ENCODE measurements around the gene CANT1.

CANT1 gene

DNA sequence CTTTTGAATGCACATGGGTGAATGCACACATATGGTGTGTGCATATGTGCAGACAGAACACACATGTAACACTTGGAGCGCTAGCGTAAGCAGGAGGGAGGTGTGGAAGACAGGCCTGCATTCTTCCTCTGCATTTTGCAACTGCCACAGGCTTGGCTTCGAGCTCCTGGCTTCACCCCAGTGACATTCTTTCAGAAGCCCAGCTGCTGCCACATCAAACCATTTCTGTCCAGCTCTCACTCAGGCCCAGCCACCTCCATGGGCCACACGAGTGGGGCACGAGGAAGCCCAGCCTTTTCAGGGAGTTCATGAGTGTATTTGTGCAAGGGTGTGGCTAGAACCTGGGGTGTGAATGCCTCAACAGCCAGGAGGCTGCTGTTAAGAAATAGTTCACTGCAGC, 48.6 kb downstream of the CANT1 start:
- no peak for ATAC-seq (replicated peaks)
- no peak overlapping the region for H3K4me3 Mint-ChIP-seq

GRCh38 chr17:78959803-78960202, 49.8 kb downstream of the CANT1 start:
- Mint-ChIP-seq H3K4me3 (no peak overlapping the region), H3K4me1 (ENCODE audit: low read depth in 2 of 2) (no peaks in the 10 kb centered on the region), H3K27ac (no peak overlapping the region), H3K27me3 (peaks cover 15 to 36% of the 10 kb centered on the region in 2 donors), H3K9me3 (no peaks in the 10 kb centered on the region), H3K36me3 (ENCODE audit: insufficient read depth) (no peaks in the 10 kb centered on the region)
- ATAC-seq (replicated peaks) (no peak), DNase-seq (no peak)

More for the DNA sequence above, 48.6 kb downstream of the CANT1 start:
- no peaks in the 10 kb centered on the region for H3K9me3 Mint-ChIP-seq
- H3K36me3 Mint-ChIP-seq (ENCODE audit: insufficient read depth) = no peaks in the 10 kb centered on the region
- H3K4me1 Mint-ChIP-seq (ENCODE audit: low read depth in 2 of 2) = no peaks in the 10 kb centered on the region
- DNase-seq = no peak
- H3K27ac Mint-ChIP-seq = no peak overlapping the region
- peaks cover 15 to 26% of the 10 kb centered on the region in 2 donors for H3K27me3 Mint-ChIP-seq

GRCh38 chr17:78958641-78959127, 50.9 kb downstream of the CANT1 start:
- no peaks in the 10 kb centered on the region for H3K9me3 Mint-ChIP-seq
- H3K4me3 Mint-ChIP-seq = no peak overlapping the region
- H3K4me1 Mint-ChIP-seq (ENCODE audit: low read depth in 2 of 2) = no peaks in the 10 kb centered on the region
- DNase-seq (no peak), ATAC-seq (replicated peaks) (no peak)
- H3K27ac Mint-ChIP-seq = no peak overlapping the region
- H3K36me3 Mint-ChIP-seq (ENCODE audit: insufficient read depth) = no peaks in the 10 kb centered on the region
- peaks cover 15 to 43% of the 10 kb centered on the region in 2 donors for H3K27me3 Mint-ChIP-seq

DNA sequence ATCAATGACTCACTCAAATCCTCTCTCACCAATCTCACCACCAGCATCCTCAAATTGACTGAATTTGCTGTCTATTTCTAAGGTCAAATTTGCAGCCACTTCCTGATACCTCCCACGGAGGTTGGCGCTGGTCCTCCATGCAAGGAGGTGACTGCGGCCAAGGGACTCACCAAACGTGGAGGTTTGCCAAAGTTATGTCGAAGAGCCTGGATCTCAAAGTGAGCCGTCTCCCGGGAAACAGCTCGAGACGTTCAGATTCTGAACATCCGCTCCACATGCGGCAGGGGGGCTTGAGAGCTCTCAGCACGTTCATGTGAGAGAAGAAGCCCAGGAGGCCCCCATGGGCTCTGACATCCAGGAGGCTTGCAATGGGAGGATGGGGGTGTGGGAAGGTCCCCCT, 52.4 kb downstream of the CANT1 start:
- Mint-ChIP-seq H3K9me3 (no peaks in the 10 kb centered on the region), H3K4me3 (no peak overlapping the region), H3K4me1 (ENCODE audit: low read depth in 2 of 2) (no peaks in the 10 kb centered on the region), H3K27ac (no peak overlapping the region), H3K36me3 (ENCODE audit: insufficient read depth) (no peaks in the 10 kb centered on the region), H3K27me3 (peaks cover 15 to 59% of the 10 kb centered on the region in 2 donors)
- DNase-seq = no peak
- ATAC-seq (replicated peaks) = no peak

- H3K9me3 Mint-ChIP-seq = no peaks in the 10 kb centered on the region
- ATAC-seq (replicated peaks) (no peak), DNase-seq (no peak)
- H3K4me3 Mint-ChIP-seq = no peak overlapping the region
- no peak overlapping the region for H3K27ac Mint-ChIP-seq
- no peaks in the 10 kb centered on the region for H3K4me1 Mint-ChIP-seq (ENCODE audit: low read depth in 2 of 2)
- H3K36me3 Mint-ChIP-seq (ENCODE audit: insufficient read depth) = no peaks in the 10 kb centered on the region
- peaks cover 15 to 65% of the 10 kb centered on the region in 2 donors for H3K27me3 Mint-ChIP-seq
These were observed 53.3 kb downstream of the CANT1 start for GRCh38 chr17:78956254-78956653.

- Mint-ChIP-seq H3K27me3 (peaks cover 15 to 77% of the 10 kb centered on the region in 2 donors), H3K36me3 (ENCODE audit: insufficient read depth) (no peaks in the 10 kb centered on the region), H3K9me3 (no peaks in the 10 kb centered on the region), H3K4me3 (no peak overlapping the region), H3K27ac (no peak overlapping the region), H3K4me1 (ENCODE audit: low read depth in 2 of 2) (no peaks in the 10 kb centered on the region)
- DNase-seq (no peak), ATAC-seq (replicated peaks) (no peak)
These were observed 54.9 kb downstream of the CANT1 start for GRCh38 chr17:78954684-78955083.

GRCh38 chr17:78953356-78954350, 55.9 kb downstream of the CANT1 start:
- Mint-ChIP-seq H3K4me1 (ENCODE audit: low read depth in 2 of 2) (no peaks in the 10 kb centered on the region), H3K9me3 (no peaks in the 10 kb centered on the region), H3K4me3 (no peak overlapping the region), H3K27ac (no peak overlapping the region), H3K36me3 (ENCODE audit: insufficient read depth) (no peaks in the 10 kb centered on the region), H3K27me3 (peaks cover 9 to 76% of the 10 kb centered on the region in 2 donors)
- ATAC-seq (replicated peaks) (no peak), DNase-seq (no peak)

- no peak overlapping the region for H3K27ac Mint-ChIP-seq
- H3K36me3 Mint-ChIP-seq (ENCODE audit: insufficient read depth) = peaks cover 3% of the 10 kb centered on the region
- no peaks in the 10 kb centered on the region for H3K9me3 Mint-ChIP-seq
- ATAC-seq (replicated peaks) (no peak), DNase-seq (no peak)
- H3K4me1 Mint-ChIP-seq (ENCODE audit: low read depth in 2 of 2) = no peaks in the 10 kb centered on the region
- H3K4me3 Mint-ChIP-seq = no peak overlapping the region
- H3K27me3 Mint-ChIP-seq = peaks cover 8 to 78% of the 10 kb centered on the region in 2 donors
These were observed 56.9 kb downstream of the CANT1 start for GRCh38 chr17:78952706-78953105.

- peaks cover 3% of the 10 kb centered on the region for H3K36me3 Mint-ChIP-seq (ENCODE audit: insufficient read depth)
- H3K9me3 Mint-ChIP-seq = no peaks in the 10 kb centered on the region
- peaks cover 6 to 80% of the 10 kb centered on the region in 2 donors for H3K27me3 Mint-ChIP-seq
- no peaks in the 10 kb centered on the region for H3K4me1 Mint-ChIP-seq (ENCODE audit: low read depth in 2 of 2)
- no peak overlapping the region for H3K27ac Mint-ChIP-seq
- no peak overlapping the region for H3K4me3 Mint-ChIP-seq
- DNase-seq = no peak
- no peak for ATAC-seq (replicated peaks)
These were observed 57.5 kb downstream of the CANT1 start for GRCh38 chr17:78951967-78952551.

DNA sequence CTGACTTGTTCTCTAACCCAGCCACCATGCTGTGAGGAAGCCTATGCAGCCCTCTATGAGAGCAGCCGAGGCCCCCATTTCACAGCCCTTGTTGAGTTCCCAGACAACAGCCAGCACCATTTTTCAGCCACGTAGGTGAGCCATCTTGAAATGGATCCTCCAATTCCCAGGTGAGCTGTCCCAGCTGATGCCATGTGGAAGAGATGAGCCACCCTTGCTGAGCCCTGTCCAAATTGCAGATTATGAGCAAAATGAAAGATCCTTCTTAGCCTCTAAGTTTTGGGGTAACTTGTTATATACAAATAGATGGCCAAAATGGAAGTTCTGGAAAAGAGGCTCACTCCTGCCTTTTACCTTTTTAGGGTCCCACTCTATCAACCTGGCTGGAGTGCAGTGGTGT, 58.7 kb downstream of the CANT1 start:
- Mint-ChIP-seq H3K36me3 (ENCODE audit: insufficient read depth) (peaks cover 3% of the 10 kb centered on the region), H3K27ac (no peak overlapping the region), H3K4me3 (no peak overlapping the region), H3K9me3 (no peaks in the 10 kb centered on the region), H3K27me3 (peaks cover 13 to 80% of the 10 kb centered on the region in 2 donors), H3K4me1 (ENCODE audit: low read depth in 2 of 2) (no peaks in the 10 kb centered on the region)
- ATAC-seq (replicated peaks) (no peak), DNase-seq (no peak)

- Mint-ChIP-seq H3K4me3 (no peak overlapping the region), H3K9me3 (no peaks in the 10 kb centered on the region), H3K27me3 (peaks cover 28 to 86% of the 10 kb centered on the region in 2 donors), H3K4me1 (ENCODE audit: low read depth in 2 of 2) (no peaks in the 10 kb centered on the region), H3K27ac (no peak overlapping the region), H3K36me3 (ENCODE audit: insufficient read depth) (peaks cover 3% of the 10 kb centered on the region)
- no peak for DNase-seq
- ATAC-seq (replicated peaks) = no peak
These were observed 62.1 kb downstream of the CANT1 start for GRCh38 chr17:78947235-78948149.

DNA sequence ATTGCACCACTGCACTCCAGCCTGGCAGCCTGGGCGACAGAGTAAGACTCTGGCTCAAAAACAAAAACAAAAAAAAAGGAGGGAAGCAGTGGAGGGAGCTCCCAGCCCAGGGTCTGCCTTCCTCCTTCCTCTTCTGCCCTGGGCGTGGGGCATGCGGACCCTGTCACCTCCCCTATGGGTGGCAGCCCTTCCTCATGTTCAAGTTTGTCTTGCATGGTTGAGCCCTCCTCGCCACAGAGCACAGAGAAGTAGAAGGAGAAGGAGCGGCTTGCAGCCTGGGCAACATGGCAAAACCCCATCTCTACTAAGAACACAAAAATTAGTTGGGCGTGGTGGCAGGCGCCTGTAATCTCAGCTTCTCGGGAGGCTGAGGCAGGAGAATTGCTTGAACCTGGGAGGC, 62.9 kb downstream of the CANT1 start:
- ATAC-seq (replicated peaks) = no peak
- Mint-ChIP-seq H3K36me3 (ENCODE audit: insufficient read depth) (peaks cover 3% of the 10 kb centered on the region), H3K27me3 (peaks cover 28 to 80% of the 10 kb centered on the region in 2 donors), H3K4me1 (ENCODE audit: low read depth in 2 of 2) (no peaks in the 10 kb centered on the region), H3K4me3 (no peak overlapping the region), H3K9me3 (no peaks in the 10 kb centered on the region), H3K27ac (no peak overlapping the region)
- no peak for DNase-seq

DNA sequence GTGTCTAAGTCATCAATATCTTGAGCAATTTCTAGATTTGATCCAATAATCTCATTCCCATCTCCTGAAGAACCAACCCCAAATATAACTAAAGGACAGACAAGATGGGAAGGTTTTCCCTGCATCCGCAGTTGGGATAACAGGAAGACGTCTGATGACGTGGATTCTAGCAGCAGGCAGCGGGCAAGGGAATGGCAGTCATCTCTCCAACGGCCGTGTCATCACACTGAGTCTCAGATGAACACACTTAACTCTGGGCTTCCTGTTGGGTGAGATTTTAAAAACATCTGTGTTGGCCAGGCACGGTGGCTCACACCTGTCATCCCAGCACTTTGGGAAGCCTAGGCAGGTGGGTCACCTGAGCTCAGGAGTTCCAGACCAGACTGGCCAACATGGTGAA, 63.4 kb downstream of the CANT1 start:
- Mint-ChIP-seq H3K9me3 (no peaks in the 10 kb centered on the region), H3K36me3 (ENCODE audit: insufficient read depth) (peaks cover 3% of the 10 kb centered on the region), H3K27ac (no peak overlapping the region), H3K4me3 (no peak overlapping the region), H3K4me1 (ENCODE audit: low read depth in 2 of 2) (no peaks in the 10 kb centered on the region), H3K27me3 (peaks cover 28 to 75% of the 10 kb centered on the region in 2 donors)
- DNase-seq (no peak), ATAC-seq (replicated peaks) (no peak)

Data from effector memory CD8-positive, alpha-beta T cell (primary cell).